Breast epithelium (tissue), 3 donors: ENCODE results near the gene THSD4.

Experiments used
- POLR2A ChIP-seq: fragments of 450-650 bp; IDR thresholded peaks from one replicate; pipeline ENCODE4 v1.6.1; 2016; ENCODE audit warnings: antibody characterized with exemption, mild to moderate bottlenecking, moderate library complexity
- TF ChIP-seq, protein P1 (sequence below), 3 donors: fragments of 450-650 bp; IDR thresholded peaks; one replicate each; pipeline ENCODE4 v1.5.1; 2016 to 2017; ENCODE audit warnings: antibody characterized with exemption in 3 of 3, mild to moderate bottlenecking in 3 of 3, moderate library complexity in 3 of 3

GRCh38 chr15:71138473-71138872 is 23.2 kb downstream of the THSD4 start:
- TF ChIP-seq, protein P1, sequence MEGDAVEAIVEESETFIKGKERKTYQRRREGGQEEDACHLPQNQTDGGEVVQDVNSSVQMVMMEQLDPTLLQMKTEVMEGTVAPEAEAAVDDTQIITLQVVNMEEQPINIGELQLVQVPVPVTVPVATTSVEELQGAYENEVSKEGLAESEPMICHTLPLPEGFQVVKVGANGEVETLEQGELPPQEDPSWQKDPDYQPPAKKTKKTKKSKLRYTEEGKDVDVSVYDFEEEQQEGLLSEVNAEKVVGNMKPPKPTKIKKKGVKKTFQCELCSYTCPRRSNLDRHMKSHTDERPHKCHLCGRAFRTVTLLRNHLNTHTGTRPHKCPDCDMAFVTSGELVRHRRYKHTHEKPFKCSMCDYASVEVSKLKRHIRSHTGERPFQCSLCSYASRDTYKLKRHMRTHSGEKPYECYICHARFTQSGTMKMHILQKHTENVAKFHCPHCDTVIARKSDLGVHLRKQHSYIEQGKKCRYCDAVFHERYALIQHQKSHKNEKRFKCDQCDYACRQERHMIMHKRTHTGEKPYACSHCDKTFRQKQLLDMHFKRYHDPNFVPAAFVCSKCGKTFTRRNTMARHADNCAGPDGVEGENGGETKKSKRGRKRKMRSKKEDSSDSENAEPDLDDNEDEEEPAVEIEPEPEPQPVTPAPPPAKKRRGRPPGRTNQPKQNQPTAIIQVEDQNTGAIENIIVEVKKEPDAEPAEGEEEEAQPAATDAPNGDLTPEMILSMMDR (IDR thresholded peaks at IDR 0.05): no peak
- no peak for TF ChIP-seq POLR2A
